ENCODE results near the gene MRAS.

The MRAS gene

DNA sequence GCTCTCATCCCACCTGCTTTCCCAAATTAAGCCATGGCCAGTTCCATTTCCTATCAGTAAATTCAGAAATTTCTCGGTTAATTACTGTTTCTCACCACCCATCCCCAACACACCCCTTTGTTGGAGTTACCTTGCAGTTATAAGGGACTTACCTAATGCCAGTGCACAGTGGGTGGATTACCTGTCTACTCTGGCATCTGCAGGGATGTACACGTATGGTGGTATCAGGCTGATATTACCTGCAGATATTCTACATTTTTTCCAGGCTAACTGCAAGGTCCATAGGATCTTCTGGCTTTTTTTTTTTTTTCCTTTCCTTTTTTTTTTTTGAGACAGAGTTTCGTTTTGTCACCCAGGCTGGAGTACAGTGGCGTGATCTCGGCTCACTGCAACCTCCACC, 7.9 kb upstream of the MRAS start:
- no peak for DNase-seq (ENCODE audit: low spot score)

GRCh38 chr3:138344754-138345153, 3.6 kb upstream of the MRAS start:
- no peak for DNase-seq (ENCODE audit: low spot score)

DNA sequence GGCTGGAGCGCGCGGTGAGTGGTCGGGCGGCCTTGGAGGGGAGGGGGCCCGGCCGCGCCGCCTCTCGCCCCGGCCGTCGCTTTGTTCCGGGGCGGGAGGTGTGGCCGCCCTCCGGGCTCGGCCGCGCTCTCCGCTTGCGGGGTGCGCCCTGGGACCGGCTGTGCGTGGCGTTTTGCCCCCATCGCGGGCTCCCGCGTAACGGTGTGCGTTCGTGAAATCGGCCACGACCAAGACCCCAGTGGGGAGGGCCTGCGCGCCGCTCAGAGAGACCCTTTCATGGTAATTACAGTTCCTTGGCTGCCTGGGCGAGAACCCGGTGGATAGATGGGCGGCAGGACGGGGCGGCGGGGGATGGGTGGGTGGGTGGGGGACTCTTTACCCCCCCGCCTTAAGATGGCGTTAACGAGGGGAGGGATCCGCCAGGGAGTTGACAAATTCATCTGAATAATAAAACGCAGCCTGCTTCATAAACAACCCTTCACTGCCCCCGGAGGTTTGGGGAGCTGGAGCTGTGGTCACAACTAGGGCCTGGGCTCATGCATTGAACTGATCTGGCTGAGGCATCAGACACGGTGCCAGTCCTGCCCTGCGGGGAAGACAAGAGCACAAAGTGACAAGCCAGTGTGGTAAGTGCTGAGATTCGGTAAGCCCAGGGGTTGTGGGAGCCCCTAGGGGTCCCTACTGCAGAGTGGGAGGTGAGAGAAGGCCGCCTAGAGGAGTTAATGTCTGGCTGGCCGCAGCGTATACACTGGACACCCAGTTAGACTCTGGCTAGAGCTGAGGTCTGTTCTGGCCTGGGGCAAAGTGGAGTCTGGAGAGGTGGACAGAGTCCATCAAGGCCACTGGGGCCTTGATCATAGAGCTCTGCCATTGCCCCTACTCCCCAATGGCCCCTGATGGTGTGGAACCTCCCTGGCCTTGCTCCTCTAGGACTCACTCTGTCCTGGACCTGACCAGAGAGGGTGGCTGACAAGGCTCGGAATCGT, 668 bp downstream of the MRAS start:
- DNase-seq (ENCODE audit: low spot score), result no peak

GRCh38 chr3:138349926-138350665, 1.7 kb downstream of the MRAS start:
- no peak for DNase-seq (ENCODE audit: low spot score)

- no peak for DNase-seq (ENCODE audit: low spot score)
Measured at GRCh38 chr3:138351151-138351550, 2.8 kb downstream of the MRAS start.

DNA sequence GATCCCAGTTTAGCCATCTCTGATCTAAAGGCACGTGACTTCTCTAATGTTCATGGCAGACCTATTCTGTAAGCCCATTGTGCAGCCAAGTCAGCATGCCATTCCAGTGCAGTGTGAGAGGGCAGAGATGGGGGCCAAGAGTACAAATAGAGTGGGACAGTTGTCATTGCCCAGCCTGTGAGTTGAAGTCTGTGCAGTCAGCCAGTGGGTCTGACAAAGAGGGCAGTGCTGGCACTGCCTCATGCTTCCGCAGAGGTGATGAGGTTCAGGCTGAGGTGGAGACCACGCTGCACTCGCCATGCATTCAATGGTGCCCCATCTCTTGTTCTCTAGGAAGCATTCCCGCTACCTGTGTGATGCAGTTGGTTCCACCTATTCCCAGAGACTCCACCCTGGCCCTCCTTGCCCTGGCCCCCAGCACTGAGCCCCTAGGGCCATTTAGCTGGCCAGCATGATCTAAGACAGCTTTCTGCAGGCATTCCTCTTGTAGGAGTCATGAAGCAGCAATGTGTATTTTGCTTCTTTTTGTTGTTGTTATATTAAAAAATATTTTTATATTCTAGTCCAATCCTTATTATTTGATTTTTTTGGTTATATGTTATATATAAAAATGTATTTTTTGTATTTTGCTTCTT, 3.7 kb downstream of the MRAS start:
- DNase-seq (ENCODE audit: low spot score), result no peak

- no peak for DNase-seq (ENCODE audit: low spot score)
Measured at GRCh38 chr3:138354376-138354775, 6.0 kb downstream of the MRAS start.

GRCh38 chr3:138355071-138355470, 6.7 kb downstream of the MRAS start:
- no peak for DNase-seq (ENCODE audit: low spot score)

- no peak for DNase-seq (ENCODE audit: low spot score)
Measured at GRCh38 chr3:138356730-138357405, 8.5 kb downstream of the MRAS start.

DNA sequence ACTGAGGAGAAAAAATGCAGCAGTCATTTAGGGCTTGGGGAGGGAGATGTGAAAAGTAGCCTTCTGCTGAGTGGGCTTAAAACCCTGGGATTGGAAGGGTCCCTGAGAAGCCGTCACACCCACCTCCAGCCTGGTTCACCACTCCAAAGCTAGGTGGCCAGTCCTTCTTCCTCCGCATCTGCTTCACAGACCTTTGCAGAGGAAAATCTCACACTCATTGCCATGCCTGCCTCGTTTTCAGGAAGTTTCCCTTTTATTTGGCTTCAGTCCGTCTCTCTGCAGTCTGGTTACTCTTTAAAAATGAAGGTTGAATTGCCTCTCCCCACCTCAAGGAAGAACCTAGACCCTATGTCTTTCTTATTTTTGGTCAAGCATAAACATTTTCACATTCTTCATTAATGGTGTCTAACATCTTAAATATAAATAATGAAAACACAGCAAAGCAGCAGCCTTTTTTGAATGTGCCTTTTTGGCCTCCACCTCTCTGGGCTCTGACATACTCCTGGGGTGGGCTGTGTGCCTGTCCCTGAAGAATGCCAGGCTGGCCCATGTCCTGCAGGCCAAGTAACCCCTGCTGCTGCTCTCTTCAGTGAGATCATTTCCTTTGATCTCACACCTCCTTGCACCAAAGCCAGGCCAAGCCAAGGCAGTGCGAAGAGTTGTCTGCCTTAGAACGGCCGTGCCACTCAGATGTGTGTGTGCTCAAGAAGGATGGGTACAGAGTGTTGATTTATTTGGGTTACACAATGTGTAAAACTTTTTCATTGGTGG, 11.0 kb downstream of the MRAS start:
- no peak for DNase-seq (ENCODE audit: low spot score)

DNA sequence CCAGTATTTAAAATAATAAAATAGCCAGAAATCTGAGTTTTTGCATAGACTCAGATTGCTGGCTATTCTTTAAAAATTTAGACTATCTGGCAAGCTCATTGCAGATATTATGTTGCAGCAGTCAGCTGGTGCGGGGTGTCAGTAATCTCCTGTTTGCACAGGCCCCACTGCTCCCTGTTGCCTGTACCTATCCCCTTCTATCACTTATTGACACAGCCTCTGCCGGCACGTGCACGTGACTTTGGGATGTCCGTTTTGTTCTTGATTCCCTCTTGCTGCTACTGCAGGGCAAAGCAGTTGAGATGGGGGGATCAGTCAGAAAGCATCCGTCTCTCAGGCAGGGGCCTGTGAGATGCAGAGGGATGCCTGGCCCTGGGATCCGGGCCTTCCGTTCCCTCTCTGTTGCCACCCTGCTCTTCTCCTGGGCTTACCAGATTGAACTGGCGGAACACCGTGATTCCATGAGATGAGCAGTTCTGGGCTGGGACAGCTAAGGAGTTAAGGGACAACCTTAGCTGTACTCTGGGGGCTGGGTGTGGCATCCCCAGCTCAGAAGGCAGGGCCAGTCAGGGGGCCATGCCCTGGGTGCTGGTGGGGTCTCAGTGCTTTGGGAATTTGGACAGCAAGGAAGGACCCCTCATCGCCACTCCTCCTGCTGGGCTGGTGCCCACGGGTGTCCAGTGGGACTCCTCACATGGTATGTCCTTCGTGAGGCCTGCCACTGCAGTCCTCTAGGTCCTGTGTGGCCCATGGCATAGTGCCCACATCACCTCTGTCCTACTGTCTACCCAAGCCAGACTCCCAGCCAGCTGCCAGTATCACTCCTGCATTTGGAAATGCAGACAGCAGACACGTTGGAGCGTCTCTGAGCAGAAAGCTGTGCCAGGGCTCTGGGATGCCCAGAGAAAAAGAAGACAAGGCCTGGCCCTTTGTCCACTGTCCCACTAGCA, 11.8 kb downstream of the MRAS start:
- DNase-seq (ENCODE audit: low spot score), result no peak

DNA sequence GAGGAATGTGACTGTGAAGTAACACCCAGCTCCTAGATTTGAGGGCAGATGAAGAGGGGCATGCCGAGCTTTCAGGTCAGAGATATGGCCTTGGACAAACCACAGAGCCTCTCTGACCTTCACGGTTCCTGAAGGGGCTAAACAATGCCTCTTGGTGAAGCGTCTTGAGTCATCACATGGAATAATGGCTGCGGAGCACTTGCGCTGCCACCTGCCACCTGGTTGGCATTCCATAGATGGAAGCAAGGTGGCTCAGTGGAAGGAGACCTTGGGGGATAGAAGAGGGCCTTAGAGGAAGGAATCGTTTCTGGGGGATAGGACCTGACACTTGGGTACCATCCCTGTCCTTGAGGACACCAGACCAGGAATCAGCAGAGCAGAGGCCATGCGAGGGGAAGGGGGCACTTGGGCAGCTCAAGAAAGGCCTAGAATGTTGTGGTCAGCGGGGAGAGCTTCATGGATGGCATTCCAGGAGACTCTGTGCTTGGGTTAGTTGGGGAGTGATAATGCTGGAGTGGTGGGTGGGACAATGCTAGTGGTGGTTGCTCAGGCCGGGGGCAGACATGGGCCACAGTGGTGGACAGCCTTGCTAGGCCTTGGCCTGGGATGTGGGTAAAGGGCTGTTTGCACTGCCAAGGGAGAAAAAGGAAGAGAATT, 12.6 kb downstream of the MRAS start:
- DNase-seq (ENCODE audit: low spot score), result no peak

DNA sequence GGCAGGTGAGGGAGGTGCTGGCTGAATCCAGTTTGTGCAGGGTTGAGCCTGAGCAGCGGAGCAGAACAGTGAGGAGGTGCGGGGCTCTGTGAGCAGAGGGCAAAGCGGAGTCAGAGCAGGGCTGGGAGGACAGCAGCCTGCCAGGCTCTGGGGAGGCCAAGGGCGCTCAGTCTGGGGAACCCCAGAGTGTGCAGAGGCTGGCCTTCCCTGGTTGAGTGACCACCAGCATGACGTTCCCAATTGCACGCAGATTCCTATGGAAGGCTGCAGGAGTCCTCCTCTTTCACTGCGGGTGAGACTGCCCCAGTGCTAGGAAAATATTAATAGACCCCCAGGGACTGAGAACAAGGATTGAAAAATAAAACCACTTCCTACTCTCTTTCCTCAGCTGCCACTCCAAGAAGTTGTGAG, 13.2 kb downstream of the MRAS start:
- DNase-seq (ENCODE audit: low spot score), result no peak

DNA sequence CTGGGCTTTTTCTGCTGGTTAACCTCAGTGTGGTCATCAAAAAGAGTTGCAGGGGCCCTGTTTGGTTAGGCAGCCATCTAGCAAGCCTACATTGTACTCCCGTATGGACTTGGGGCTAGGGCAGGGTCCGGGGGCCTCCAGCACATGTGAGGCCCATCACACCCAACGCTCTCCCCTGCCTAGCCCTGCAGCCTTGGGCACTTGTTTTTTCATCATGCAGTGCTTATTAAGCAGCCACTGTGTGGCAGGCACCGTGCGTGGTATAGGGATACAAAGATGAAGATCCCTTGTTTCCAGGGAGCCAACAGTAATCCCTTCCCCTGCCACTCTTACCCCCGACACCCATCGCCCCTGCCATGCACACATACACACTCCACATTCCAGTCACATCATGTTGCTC, 14.2 kb downstream of the MRAS start:
- DNase-seq (ENCODE audit: low spot score), result no peak

GRCh38 chr3:138363322-138363721, 14.9 kb downstream of the MRAS start:
- no peak for DNase-seq (ENCODE audit: low spot score)

- no peak for DNase-seq (ENCODE audit: low spot score)
Measured at GRCh38 chr3:138364356-138365252, 16.2 kb downstream of the MRAS start.

DNA sequence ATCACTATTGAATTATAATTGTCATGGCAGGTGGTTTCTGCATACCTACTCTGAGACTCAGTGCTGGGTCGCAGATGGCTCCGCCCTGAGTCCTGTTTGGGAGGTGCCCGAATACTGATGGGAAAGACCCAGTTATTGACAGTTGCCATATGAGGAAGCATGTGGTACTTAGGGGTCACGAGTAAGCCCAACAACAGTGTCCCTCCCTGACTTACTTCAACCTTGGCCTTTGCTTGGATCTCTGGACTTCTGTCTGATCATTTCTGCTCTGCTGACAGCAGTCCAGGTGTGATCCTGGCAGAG, 16.8 kb downstream of the MRAS start:
- DNase-seq (ENCODE audit: low spot score), result no peak

- DNase-seq (ENCODE audit: low spot score), result no peak
Measured at GRCh38 chr3:138366006-138366759, 17.8 kb downstream of the MRAS start.
